Measurements from ENCODE around the gene MRPL46.

MRPL46 gene

GRCh38 chr15:88467073-88467934 is at the start of gene MRPL46, which contains the start of gene MRPS11:
Gene MRPL46 (minus strand): TSS chr15:88467388. CDS start chr15:88467377, 11 bp downstream.
Gene MRPS11 (plus strand): TSS chr15:88467708. CDS start chr15:88467718, 10 bp downstream.
- DNase-seq (ENCODE audit: low spot score): peak; percentile 95

GRCh38 chr15:88513195-88513594 is 46.0 kb upstream of the MRPL46 start:
- DNase-seq (ENCODE audit: low spot score): peak; percentile 63

GRCh38 chr15:88512601-88513000 is 45.4 kb upstream of the MRPL46 start:
- no peak for DNase-seq (ENCODE audit: low spot score)

- DNase-seq (ENCODE audit: low spot score): no peak
Observed at GRCh38 chr15:88512078-88512477, 44.9 kb upstream of the MRPL46 start.

GRCh38 chr15:88511161-88511560 is 44.0 kb upstream of the MRPL46 start:
- no peak for DNase-seq (ENCODE audit: low spot score)

GRCh38 chr15:88509964-88510363 is 42.8 kb upstream of the MRPL46 start:
- DNase-seq (ENCODE audit: low spot score): no peak

- DNase-seq (ENCODE audit: low spot score): no peak
Observed at GRCh38 chr15:88509321-88509720, 42.1 kb upstream of the MRPL46 start.

GRCh38 chr15:88506628-88507027 is 39.4 kb upstream of the MRPL46 start:
- DNase-seq (ENCODE audit: low spot score): no peak

- DNase-seq (ENCODE audit: low spot score): no peak
Observed at GRCh38 chr15:88505721-88506120, 38.5 kb upstream of the MRPL46 start.

- DNase-seq (ENCODE audit: low spot score): no peak
Observed at GRCh38 chr15:88504445-88504844, 37.3 kb upstream of the MRPL46 start.

- DNase-seq (ENCODE audit: low spot score): no peak
Observed at GRCh38 chr15:88498996-88499395, 31.8 kb upstream of the MRPL46 start.

GRCh38 chr15:88497109-88497765 is 30.0 kb upstream of the MRPL46 start:
- no peak for DNase-seq (ENCODE audit: low spot score)

GRCh38 chr15:88493844-88494243 is 26.7 kb upstream of the MRPL46 start:
- no peak for DNase-seq (ENCODE audit: low spot score)

- no peak for DNase-seq (ENCODE audit: low spot score)
Observed at GRCh38 chr15:88491158-88491557, 24.0 kb upstream of the MRPL46 start.

GRCh38 chr15:88490036-88490435 is 22.8 kb upstream of the MRPL46 start:
- no peak for DNase-seq (ENCODE audit: low spot score)

GRCh38 chr15:88489321-88489720 is 22.1 kb upstream of the MRPL46 start:
- no peak for DNase-seq (ENCODE audit: low spot score)

GRCh38 chr15:88487796-88488523 is 20.8 kb upstream of the MRPL46 start:
- DNase-seq (ENCODE audit: low spot score): no peak

- DNase-seq (ENCODE audit: low spot score): peak; percentile 69
Observed at GRCh38 chr15:88487178-88487795, 20.1 kb upstream of the MRPL46 start.

GRCh38 chr15:88484682-88485331 is 17.6 kb upstream of the MRPL46 start:
- peak; percentile 85 for DNase-seq (ENCODE audit: low spot score)

GRCh38 chr15:88482263-88482662 is 15.1 kb upstream of the MRPL46 start:
- DNase-seq (ENCODE audit: low spot score): no peak

- no peak for DNase-seq (ENCODE audit: low spot score)
Observed at GRCh38 chr15:88480981-88481380, 13.8 kb upstream of the MRPL46 start.

GRCh38 chr15:88479169-88479568 is 12.0 kb upstream of the MRPL46 start:
- no peak for DNase-seq (ENCODE audit: low spot score)
